AG04449 (cell line): ENCODE data around the gene MYO7A.

Experiments used
- CTCF ChIA-PET: fragments of 350-600 bp; formaldehyde crosslinking; extraction: SDS; loops from one replicate; lab custom pipeline; 2021; ENCODE audit warnings: antibody characterized with exemption; lab: Yijun Ruan, JAX
- POLR2A ChIA-PET: fragments of 400-600, 350-600 bp; formaldehyde crosslinking; extraction: SDS; loops from one replicate; lab custom pipeline; 2020; ENCODE audit warnings: antibody characterized with exemption, inconsistent platforms; lab: Yijun Ruan, JAX
- DNase-seq: peaks from one replicate; pipeline ENCODE4 v3.0.0-alpha.2; 2010; ENCODE audit warnings: low read depth, low spot score
- H3K4me3 ChIP-seq: 2 replicates; pipeline ENCODE4 v1.5.1; 2011; ENCODE audit warnings: low read depth, mild to moderate bottlenecking, control low read depth, low read length
- TF ChIP-seq, protein P1 (sequence below): IDR thresholded peaks from one replicate; pipeline ENCODE4 v1.5.1; 2011; ENCODE audit warnings: mild to moderate bottlenecking, moderate library complexity, low read length, control low read depth, inconsistent platforms; ENCODE audit not compliant: insufficient read depth; ENCODE audit errors: missing control alignments

Gene MYO7A

DNA sequence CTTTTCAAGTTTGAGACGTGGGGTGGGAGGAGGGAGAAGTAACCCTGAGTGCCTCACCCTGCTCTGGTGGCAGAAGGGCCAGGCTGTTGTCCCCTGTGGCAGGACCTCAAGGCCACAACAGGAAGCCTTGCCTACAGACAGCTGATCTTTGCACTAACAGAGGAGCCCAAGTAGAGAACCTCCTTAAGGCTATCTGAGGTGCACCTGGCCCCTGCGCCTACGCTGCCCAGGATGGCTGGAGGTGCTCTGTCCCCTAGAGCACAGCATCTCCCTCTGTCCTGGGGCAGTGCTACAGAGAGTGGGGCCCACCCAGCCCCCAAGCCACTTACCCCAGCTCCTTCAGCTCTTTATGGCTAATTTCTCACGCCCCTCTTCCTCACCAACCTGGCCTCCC lies 27.0 kb downstream of the MYO7A start:
- no peak overlapping the region for H3K4me3 ChIP-seq
- DNase-seq = no peak
- CTCF ChIA-PET = interaction anchor here (2.2 kb wide), 1 partner anchor 28 kb away, joined by 12 read pairs; the partner anchor contains the start of gene MYO7A
- TF ChIP-seq, protein P1, sequence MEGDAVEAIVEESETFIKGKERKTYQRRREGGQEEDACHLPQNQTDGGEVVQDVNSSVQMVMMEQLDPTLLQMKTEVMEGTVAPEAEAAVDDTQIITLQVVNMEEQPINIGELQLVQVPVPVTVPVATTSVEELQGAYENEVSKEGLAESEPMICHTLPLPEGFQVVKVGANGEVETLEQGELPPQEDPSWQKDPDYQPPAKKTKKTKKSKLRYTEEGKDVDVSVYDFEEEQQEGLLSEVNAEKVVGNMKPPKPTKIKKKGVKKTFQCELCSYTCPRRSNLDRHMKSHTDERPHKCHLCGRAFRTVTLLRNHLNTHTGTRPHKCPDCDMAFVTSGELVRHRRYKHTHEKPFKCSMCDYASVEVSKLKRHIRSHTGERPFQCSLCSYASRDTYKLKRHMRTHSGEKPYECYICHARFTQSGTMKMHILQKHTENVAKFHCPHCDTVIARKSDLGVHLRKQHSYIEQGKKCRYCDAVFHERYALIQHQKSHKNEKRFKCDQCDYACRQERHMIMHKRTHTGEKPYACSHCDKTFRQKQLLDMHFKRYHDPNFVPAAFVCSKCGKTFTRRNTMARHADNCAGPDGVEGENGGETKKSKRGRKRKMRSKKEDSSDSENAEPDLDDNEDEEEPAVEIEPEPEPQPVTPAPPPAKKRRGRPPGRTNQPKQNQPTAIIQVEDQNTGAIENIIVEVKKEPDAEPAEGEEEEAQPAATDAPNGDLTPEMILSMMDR = no peak
- POLR2A ChIA-PET = no interaction called here

DNA sequence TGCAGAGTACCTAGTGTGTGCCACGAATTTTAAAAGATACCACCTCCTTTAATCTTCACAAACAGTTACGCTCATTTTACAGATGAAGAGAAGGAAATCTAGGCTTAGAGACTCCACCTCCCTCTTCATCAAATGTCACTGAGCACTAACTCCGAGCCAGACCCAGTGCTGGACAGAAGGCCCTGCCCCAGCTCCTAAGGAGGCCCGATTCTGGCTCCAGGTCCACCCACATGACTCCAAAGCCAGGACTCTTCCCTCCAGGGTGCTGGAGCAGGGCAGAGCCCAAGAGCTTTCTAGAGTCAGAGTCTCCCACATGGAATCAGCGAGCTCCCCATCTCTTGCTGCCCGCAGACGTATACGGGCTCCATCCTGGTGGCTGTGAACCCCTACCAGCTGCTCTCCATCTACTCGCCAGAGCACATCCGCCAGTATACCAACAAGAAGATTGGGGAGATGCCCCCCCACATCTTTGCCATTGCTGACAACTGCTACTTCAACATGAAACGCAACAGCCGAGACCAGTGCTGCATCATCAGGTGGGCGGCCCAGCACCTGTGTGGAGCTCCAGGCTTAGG lies 27.6 kb downstream of the MYO7A start:
- ChIA-PET POLR2A (no interaction called here), CTCF (interaction anchor here (0.6 to 2.2 kb wide), 2 partner anchors 28 to 32 kb away, joined by 3 to 12 read pairs; partner anchors contain the start of gene MYO7A)
- no peak for DNase-seq
- H3K4me3 ChIP-seq = no peak overlapping the region
- TF ChIP-seq, protein P1 = no peak

DNA sequence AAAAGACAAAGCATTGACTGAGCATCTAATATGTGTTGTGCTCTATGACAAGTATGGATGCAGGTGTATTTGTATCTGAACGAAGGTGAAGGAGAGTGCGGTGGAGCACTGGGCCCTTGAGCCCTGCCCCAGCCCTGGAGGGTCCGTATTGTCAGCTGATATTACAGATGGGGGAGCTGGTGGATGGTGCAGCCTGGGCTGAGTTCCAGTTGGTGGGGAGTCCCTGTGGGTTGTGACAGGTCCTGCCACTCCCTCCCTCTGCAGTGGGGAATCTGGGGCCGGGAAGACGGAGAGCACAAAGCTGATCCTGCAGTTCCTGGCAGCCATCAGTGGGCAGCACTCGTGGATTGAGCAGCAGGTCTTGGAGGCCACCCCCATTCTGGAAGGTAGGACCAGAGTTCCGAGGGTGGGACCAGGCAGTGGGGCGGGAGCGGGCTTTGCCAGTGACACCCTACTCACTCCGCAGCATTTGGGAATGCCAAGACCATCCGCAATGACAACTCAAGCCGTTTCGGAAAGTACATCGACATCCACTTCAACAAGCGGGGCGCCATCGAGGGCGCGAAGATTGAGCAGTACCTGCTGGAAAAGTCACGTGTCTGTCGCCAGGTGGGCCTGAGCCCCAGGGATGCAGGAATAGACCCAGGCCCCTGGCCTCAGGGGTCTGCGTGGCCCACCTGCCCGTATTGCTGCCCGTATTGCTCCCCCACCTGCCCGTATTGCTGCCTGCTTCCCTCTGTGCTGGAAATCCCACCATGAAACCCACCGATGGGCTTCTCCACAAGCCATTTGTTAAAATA lies 28.6 kb downstream of the MYO7A start:
- POLR2A ChIA-PET = no interaction called here
- H3K4me3 ChIP-seq = no peak overlapping the region
- DNase-seq = no peak

DNA sequence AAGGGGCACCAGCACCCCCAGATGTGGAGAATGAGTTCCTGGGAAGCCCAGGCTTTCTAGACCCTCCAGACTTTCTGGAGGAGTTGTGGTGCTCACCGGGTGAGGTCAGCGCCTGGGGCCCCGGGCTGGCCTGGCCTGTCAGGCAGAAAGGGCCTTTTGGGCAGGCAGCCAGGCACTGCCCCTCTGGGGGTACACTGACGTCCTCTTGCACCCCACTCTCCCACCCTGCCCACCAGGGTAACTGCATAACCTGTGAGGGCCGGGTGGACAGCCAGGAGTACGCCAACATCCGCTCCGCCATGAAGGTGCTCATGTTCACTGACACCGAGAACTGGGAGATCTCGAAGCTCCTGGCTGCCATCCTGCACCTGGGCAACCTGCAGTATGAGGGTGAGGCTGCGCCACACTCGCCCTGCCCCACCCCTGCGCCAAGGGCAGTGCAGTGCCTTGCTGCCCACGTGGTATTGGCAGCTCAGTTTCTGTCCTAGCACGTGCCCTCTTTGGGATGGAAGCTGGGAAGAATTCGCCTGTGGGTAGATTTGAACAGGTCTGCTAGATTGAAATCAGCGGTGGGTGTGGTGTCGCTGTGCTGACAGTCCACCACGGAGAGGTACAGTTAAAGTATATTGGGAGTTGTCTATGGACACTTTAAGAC lies 30.1 kb downstream of the MYO7A start:
- ChIA-PET CTCF (no interaction called here), POLR2A (no interaction called here)
- TF ChIP-seq, protein P1 = no peak
- DNase-seq = no peak
- H3K4me3 ChIP-seq = no peak overlapping the region

More for the DNA sequence above, 28.6 kb downstream of the MYO7A start:
- TF ChIP-seq, protein P1 = no peak
- CTCF ChIA-PET = no interaction called here

DNA sequence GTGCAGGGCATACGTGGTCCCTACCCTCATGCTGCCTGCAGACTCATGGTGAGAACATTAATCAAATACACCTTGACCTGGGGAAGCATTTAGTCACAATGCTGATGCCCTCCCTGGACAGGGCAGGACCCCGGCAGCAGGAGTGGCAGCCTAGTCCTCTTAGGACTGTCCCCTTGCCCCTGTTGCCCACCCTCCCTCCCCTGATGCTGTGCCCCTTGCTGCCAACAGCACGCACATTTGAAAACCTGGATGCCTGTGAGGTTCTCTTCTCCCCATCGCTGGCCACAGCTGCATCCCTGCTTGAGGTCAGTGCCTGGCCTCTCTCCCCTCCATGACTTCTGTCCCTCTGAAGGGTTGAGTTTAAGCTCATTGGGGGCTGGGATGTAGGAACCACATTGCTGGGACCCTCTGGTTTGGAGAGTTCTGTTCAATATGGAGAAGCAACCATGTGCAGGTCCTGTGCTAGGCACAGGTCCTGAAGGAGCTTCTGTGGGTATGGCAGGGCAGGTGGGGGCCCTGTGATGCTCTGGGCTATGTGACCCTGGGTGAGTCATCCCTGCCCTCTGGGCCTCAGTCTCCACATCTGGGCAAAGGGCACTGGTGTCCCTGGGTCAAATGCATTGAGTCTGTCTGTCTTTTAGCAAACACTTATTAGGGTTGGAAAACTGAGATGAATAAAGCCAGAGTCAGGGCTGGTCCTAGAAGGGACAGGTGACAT lies 31.3 kb downstream of the MYO7A start:
- ChIA-PET CTCF (no interaction called here), POLR2A (no interaction called here)
- no peak overlapping the region for H3K4me3 ChIP-seq
- TF ChIP-seq, protein P1 = no peak
- DNase-seq = no peak
